ENCODE measurements around the gene LOXL3. TPM values are rescaled to one million over a fixed set of nuclear protein-coding genes. Genes with fewer than 3 reads are reported as not detected.

Gene LOXL3
- total and polyA plus RNA-seq, 2 of the 8 experiments (the other 6 are each of a cell fraction or from before 2014, with no cell fraction given) = 22.4 to 27.2 TPM

GRCh38 chr2:74564222-74564621, 10.5 kb upstream of the LOXL3 start:
- TF ChIP-seq EP300 (IDR thresholded peaks at IDR 0.05; ENCODE audit: borderline replicate concordance in 1 of 2, low read depth in 2 of 2, low read length in 2 of 2) (no peak), CEBPB (IDR thresholded peaks at IDR 0.05; ENCODE audit: low read depth, low read length) (no peak), JUND (IDR thresholded peaks at IDR 0.05; ENCODE audit: low read length) (no peak), GTF2F1 (IDR thresholded peaks at IDR 0.05; ENCODE audit: borderline replicate concordance, low read depth, low read length) (no peak), SRF (IDR thresholded peaks at IDR 0.05; ENCODE audit: low read depth, low read length) (no peak), SP1 (IDR thresholded peaks at IDR 0.05; ENCODE audit: low read depth, low read length) (no peak), ATF2 (IDR thresholded peaks at IDR 0.05; ENCODE audit: low read length) (no peak), POLR2A (IDR thresholded peaks at IDR 0.05; ENCODE audit: control extremely low read depth in 1 of 2, low read depth in 2 of 2, low read length in 2 of 2) (no peak), BRCA1 (IDR thresholded peaks at IDR 0.05; ENCODE audit: low read depth, low read length) (no peak), BACH1 (IDR thresholded peaks at IDR 0.05; ENCODE audit: low read length) (no peak), KDM1A (IDR thresholded peaks at IDR 0.05; ENCODE audit: borderline replicate concordance, low read length) (no peak)
- H3K36me3 ChIP-seq (ENCODE audit: control insufficient read depth in 2 of 4, insufficient read depth in 4 of 4, low read length in 3 of 4) = no peaks in the 10 kb centered on the region
- H3K18ac ChIP-seq (ENCODE audit: extremely low read depth, low read length) = no peak overlapping the region
- H3K79me2 ChIP-seq (ENCODE audit: control insufficient read depth in 1 of 2, insufficient read depth in 2 of 2, low read length in 2 of 2) = no peaks in the 10 kb centered on the region
- no peaks in the 10 kb centered on the region for H3K23me2 ChIP-seq (ENCODE audit: low read depth, low read length)
- H2AFZ ChIP-seq (ENCODE audit: low read length) = no peak overlapping the region
- no peak overlapping the region for H3K4me2 ChIP-seq (ENCODE audit: insufficient read depth in 1 of 2, low read depth in 2 of 2, low read length in 2 of 2)
- H2AK5ac ChIP-seq (ENCODE audit: low read depth, low read length) = no peak overlapping the region
- no peak overlapping the region for H4K5ac ChIP-seq (ENCODE audit: insufficient read length, low read depth, low read length)
- no peak overlapping the region for H2BK12ac ChIP-seq (ENCODE audit: low read depth, low read length)
- H2BK20ac ChIP-seq (ENCODE audit: low read length) = no peak overlapping the region
- H4K20me1 ChIP-seq (replicated peaks in 1 of 2; ENCODE audit: control insufficient read depth in 1 of 2, insufficient read depth in 2 of 2, low read length in 2 of 2) = no peaks in the 10 kb centered on the region
- no peak overlapping the region for H2BK120ac ChIP-seq (replicated peaks; ENCODE audit: low read depth, low read length)
- H2BK15ac ChIP-seq (ENCODE audit: low read length) = no peak overlapping the region
- 86% methylated on average over 5 of the region's 5 CpGs; no CpG with 5 or more reads in 1 of the 2 experiments for WGBS, 2 experiments (ENCODE audit: extremely low coverage in 1 of 2, insufficient coverage in 1 of 2, insufficient read length in 1 of 2, insufficient replicate concordance in 2 of 2, low coverage in 1 of 2, low lambda C conversion rate in 2 of 2, missing lambda C conversion rate in 1 of 2)
- H4K91ac ChIP-seq (replicated peaks; ENCODE audit: insufficient read length, low read length) = no peak overlapping the region
- 0 out of 2 replicates have a peak, but pooled peaks cover 2% of the 10 kb centered on the region for H3K79me1 ChIP-seq (ENCODE audit: low read depth, low read length)
- H3K27ac ChIP-seq (ENCODE audit: low read depth, low read length) = no peak overlapping the region
- H3K23ac ChIP-seq (ENCODE audit: insufficient read length) = no peak overlapping the region
- FAIRE-seq (no peak), DNase-seq (ENCODE audit: low read depth in 1 of 2, low spot score in 2 of 2) (no peak)
- peaks cover 0 to 9% (median 3%) of the 10 kb centered on the region in 4 experiments; a peak in 3 of 7 replicates for H3K27me3 ChIP-seq (replicated peaks in 1 of 4; ENCODE audit: control insufficient read depth in 3 of 4, extremely low read depth in 1 of 4, insufficient read depth in 3 of 4, low read length in 3 of 4)
- H3K56ac ChIP-seq (replicated peaks; ENCODE audit: insufficient read length, low read depth, low read length) = no peak overlapping the region
- no peak overlapping the region for H3K14ac ChIP-seq (ENCODE audit: insufficient read length)
- CTCF ChIA-PET (ENCODE audit: partially characterized antibody) = interaction anchor here (0.8 to 1.7 kb wide), 6 partner anchors 8 to 104 kb away, joined by 3 to 5 read pairs (median 3); partner anchors contain the start of genes CCDC142 and TTC31
- no peak overlapping the region for H3K4ac ChIP-seq (replicated peaks; ENCODE audit: insufficient read length, low read depth, low read length)
- peaks cover 0 to 6% (median 2%) of the 10 kb centered on the region in 4 experiments; a peak in 5 of 7 replicates for H3K4me1 ChIP-seq (replicated peaks in 1 of 4; ENCODE audit: control insufficient read depth in 3 of 4, insufficient read depth in 4 of 4, low read length in 3 of 4)
- no peaks in the 10 kb centered on the region for H3K9me3 ChIP-seq (ENCODE audit: insufficient read depth in 2 of 2, low read depth in 1 of 2, low read length in 1 of 2)
- no peak overlapping the region for H3K4me3 ChIP-seq (ENCODE audit: extremely low read depth in 1 of 4, insufficient read depth in 2 of 4, low read depth in 3 of 4, low read length in 4 of 4)
- POLR2A ChIA-PET (ENCODE audit: partially characterized antibody) = interaction anchor here (0.9 kb wide), 1 partner anchor 35 kb away, joined by 3 read pairs; the partner anchor contains the start of genes AUP1 and HTRA2
- no peak overlapping the region for H4K8ac ChIP-seq (ENCODE audit: extremely low read depth, insufficient read depth, low read length)
- H3K9ac ChIP-seq (replicated peaks in 1 of 4; ENCODE audit: extremely low read depth in 1 of 4, low read depth in 3 of 4, low read length in 3 of 4) = no peak overlapping the region
- H2BK5ac ChIP-seq (ENCODE audit: low read depth, low read length) = no peak overlapping the region
